TTC549 (cell line): Measurements from ENCODE around the gene POLN.

Experiments
- FAIRE-seq: peaks from 2 replicates; lab custom pipeline; 2012; peaks lifted over from hg19 to GRCh38; lab: Jason Lieb, UNC

Gene POLN

GRCh38 chr4:2241410-2242353, at the start of gene POLN, which contains the start of gene HAUS3:
Gene POLN (minus strand): TSS chr4:2242121. CDS start chr4:2229231, 12,890 bp downstream.
Gene HAUS3 (minus strand): TSS chr4:2242121. CDS start chr4:2240946, 1,175 bp downstream.
- no peak for FAIRE-seq

DNA sequence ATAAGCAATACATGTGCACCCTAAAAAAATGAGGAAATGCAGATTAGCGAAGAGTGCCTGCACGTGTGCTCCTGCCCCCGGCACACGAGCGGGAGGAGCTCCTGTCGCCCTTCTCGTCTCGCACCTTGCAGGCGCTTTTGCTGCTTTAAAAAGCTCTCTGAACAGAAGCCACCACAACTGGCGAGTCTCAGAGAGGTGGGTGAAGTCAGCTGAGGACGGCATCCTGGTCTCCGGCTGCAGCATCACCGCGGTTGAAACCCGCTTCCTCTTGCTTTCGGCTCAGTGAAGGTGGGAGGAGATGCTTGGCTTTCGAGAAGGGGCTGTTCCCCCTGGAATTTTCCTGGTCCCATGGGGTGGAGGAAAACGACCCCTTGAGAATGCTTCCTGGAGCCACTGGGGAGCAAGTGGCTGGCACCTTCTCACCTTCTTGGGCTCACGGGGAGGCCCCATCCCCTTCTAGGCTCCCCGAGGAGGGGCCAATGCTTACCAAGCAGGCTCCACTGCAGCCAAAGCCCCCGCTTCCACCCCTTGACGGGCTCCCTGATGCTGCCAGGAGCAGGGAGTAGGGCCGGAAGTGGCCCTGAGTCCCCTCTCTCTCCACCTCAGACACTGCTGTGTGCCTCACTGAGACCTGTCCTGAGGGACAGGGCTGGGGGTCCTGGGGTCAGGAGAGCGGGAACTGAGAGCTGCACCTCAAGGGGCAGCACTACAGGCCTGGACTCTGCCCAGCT, 49.2 kb upstream of the POLN start:
- no peak for FAIRE-seq

DNA sequence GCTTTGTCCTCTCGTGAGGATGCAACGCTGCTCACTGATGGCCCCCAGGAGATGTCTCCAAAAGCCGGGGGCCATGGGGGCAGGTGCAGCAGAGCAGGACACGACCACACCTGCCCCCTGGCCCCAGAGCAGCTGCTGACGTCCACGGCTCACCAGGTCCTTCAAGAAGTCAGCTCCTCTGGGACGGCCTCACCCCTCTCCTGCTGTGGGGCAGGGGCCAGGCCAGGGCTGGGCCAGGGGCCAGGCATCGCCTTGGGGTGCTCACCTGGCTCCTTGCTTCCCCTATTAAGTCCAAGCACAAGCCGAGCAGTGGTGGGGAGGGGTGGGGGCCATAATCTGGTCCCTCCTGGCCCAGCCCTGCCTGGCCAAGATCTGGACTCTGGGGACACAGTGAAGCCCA, 48.6 kb upstream of the POLN start:
- no peak for FAIRE-seq

- FAIRE-seq: no peak
Observed at GRCh38 chr4:2289955-2290333, 48.0 kb upstream of the POLN start.

GRCh38 chr4:2289311-2289954, 47.5 kb upstream of the POLN start:
- no peak for FAIRE-seq

DNA sequence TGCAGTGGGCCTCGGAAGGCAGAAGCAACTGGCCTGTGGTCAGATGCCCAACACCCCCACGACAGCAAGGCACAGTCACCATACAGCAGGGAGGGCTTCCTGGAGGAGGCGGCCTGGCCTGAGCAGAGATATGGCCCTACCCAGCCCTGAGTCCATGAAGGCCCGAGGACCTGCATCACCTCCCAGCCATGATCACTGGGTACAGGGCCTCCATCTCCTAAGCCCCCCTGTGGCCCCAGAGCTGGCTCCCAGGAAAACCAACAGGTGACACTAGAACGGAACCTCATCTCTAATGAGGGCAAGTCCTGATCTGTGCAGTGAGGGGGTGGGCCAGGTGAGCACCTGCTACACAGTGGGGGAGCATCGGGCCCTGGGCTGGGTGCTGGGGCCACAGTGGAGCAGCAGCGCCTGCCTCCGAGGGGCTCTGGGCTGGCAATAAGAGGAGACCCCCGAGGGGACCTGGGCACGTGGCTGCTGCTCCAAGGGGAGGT, 46.2 kb upstream of the POLN start:
- FAIRE-seq: no peak

DNA sequence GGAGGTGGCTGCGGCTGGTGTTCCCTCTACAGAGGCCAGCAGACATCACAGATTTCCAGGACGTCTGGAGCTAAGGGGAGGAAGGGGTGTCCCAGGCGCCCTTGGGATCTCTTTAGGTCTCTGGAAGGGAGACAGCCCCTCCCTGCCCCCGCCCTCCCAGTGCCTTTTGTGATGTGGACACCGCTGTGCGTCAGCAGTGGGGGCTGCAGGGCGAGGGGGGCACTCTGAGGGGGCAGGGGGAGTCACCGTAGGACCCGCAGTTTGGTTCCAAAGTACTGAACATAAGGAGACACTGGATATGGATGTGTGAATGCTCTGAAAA, 45.6 kb upstream of the POLN start:
- FAIRE-seq: no peak

- FAIRE-seq: no peak
Observed at GRCh38 chr4:2286904-2287593, 45.1 kb upstream of the POLN start.

DNA sequence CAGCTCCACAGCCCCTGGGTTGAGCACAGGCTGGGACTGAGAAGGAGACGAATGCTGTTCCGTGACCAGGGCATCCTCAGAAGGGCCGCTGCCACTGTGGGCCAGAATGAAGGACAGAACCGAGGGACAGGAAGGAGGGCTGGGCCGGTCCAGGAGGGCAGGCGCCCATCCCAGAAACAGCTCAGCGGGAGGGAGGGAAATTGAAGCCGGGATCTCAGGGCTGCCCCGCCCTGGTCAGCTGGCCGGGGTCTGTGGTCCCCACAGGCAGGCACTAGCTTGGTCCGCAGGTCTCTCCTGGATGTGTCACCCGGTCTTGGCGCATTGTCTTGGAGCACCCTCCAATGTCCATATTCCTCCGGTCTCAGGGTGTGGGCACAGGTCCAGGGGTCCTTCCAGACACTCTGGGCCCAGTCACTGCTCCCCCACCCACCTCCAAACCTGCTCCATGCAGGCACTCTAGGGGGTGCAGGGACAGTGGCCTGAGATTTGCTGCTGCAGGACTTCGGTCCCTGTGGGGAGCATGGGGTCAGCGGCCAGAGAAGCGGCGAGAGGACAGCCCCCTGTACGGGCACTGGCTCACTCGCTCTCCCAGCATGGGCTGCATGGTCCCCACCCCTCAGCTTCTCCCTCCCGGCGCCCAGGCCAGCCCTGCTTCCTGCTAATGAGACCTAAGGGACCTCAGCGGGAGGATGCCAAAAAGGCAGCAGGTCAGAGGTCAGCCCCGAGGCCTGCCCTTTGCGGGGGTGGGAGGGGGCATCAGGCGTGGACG, 43.9 kb upstream of the POLN start:
- no peak for FAIRE-seq

GRCh38 chr4:2284934-2285612, 43.2 kb upstream of the POLN start:
- no peak for FAIRE-seq

- no peak for FAIRE-seq
Observed at GRCh38 chr4:2284161-2284933, 42.4 kb upstream of the POLN start.

- FAIRE-seq: no peak
Observed at GRCh38 chr4:2283199-2283711, 41.3 kb upstream of the POLN start.

DNA sequence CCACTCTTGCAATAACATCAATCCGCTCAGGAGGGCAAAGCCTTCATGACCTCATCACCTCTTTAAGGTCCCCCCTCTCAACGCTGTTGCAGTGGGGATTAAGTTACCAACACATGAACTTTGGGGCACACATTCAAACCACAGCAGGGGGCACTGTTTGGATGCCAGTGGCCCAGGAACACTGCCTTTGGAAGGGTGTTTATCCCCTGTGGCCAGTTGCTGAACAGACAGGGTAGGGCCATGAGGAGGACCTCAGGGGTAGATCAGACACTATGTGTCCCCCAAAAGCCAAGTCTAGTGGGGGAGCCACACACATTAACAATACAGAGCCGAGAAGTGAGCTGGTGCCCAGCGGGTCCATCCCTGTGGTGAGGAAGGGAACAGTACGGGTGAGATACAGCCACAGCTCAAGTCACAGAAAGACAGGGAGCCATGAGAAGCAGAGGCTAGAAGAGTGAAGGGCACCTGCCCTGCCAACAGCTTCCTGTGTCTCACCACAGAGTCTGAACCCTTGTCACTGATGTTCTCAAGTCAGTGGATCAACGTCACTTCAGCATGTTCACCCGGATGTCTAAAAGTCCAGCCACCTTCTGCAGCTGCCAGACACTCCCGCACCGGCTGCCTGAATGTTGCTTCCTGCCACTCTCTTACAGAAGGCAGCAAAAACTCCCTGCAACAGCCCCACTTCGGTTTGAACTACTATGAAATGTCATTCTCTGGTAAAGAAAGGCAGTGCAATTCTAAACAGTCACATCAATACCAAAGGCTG, 39.8 kb upstream of the POLN start:
- no peak for FAIRE-seq

DNA sequence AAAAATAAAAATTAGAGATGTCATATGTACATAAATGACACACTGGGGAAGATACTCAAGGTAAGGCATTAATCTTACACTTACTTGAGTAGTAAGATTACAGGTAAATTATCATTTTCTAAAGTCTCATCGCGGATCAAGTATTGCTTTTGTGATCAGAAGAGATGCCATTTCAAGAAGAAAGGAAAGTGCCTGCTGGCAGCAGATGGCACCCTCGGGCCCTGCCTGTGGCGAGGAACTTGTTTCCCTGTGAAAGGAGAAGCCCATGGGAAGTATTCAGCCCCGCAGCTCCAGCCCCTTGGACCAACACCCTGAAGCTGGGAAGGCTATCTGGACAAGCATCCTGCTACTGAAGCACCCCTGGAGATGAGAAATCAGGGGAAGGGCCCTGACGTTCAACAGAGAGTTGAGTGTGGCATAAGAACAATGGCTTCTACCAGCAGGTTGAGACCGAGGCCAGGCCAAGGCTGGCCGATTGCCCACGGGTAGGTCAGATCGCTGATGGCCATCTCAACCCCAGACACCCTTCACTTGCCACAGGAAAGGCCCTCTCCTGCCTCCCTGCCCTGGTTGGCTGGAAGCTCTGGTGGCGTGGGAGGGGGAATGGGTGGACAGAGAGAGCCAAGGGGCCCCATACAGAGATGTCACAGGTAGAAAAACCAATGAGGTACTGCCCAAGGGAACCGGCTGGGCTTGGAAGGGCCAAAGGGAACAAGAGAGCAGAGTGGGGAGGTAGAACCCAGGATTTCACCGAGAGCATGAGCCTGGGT, 38.8 kb upstream of the POLN start:
- FAIRE-seq: no peak

DNA sequence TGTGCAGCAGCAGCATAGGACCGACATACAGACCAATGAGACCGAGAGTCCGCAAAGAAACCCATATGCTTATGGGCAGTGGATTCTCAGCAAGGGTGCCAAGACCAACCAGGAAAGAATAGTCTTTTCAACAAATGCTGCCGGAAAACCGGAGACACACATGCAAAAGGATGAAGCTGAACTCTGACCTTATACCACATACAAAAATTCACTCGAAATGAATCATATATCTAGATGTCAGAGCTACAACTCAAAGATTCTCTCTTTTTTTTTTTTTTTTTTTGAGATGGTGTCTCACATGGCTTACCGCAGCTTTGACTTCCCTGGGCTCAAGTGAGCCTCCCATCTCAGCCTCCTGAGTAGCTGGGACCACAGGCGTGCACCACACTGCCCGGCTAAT, 36.0 kb upstream of the POLN start:
- no peak for FAIRE-seq

DNA sequence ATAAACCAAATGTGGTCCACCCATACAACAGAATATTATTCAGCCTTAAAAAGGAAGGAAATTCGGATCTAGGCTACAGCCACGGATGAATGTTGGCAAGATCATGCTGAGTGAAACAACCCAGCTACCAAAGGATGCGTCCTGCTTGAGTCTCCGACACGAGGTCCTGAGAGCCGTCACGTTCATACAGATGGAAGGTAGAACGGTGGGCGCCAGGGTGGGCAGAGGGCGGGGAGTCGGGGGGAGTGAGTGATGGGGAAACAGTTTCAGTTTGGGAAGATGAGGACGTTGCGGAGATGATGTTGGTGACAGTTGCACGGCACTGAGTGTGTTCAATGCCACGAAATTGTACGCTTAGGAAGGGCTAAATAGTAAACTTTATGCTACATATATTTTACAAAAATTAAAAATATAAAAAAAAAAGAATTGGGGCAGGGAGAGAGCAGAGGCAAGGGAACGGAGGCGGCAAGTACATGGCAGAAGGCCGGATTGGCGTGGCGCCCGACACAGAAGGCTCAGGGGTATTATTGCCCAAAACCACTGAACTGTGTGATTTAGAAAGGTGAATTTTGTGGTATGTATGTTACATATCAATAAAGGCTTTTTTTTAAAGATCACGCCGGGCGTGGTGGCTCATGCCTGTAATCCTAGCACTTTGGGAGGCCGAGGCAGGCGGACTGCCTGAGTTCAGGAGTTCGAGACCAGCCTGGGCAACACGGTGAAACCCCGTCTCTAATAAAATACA, 34.8 kb upstream of the POLN start:
- no peak for FAIRE-seq

GRCh38 chr4:2275546-2276251, 33.8 kb upstream of the POLN start:
- FAIRE-seq: no peak
